ENCODE measurements around the gene FGF23.

- no peak for TF ChIP-seq FOXM1 (IDR thresholded peaks at IDR 0.05; ENCODE audit: borderline replicate concordance)
- no peak for TF ChIP-seq PKNOX1 (IDR thresholded peaks at IDR 0.05)
- no peak for TF ChIP-seq CTBP1 (IDR thresholded peaks at IDR 0.05; ENCODE audit: borderline replicate concordance)
- no peak for TF ChIP-seq ELF4 (IDR thresholded peaks at IDR 0.05)
- TF ChIP-seq SUZ12 (IDR thresholded peaks at IDR 0.05) = no peak
- no peak for TF ChIP-seq FOXK2 (IDR thresholded peaks at IDR 0.05)
- TF ChIP-seq NFRKB (IDR thresholded peaks at IDR 0.05) = no peak
- no peak for TF ChIP-seq BHLHE40 (IDR thresholded peaks at IDR 0.05; ENCODE audit: borderline replicate concordance)
- TF ChIP-seq SP1 (IDR thresholded peaks at IDR 0.05) = no peak
- no peak for TF ChIP-seq HDGF (IDR thresholded peaks at IDR 0.05; ENCODE audit: borderline replicate concordance)
- TF ChIP-seq TARDBP (IDR thresholded peaks at IDR 0.05) = no peak
Observed at GRCh38 chr12:4387607-4388006, 8.1 kb upstream of the FGF23 start.
